Activated CD8-positive, alpha-beta memory T cell treated with anti-CD3 and anti-CD28 coated beads for 4 hours (primary cell): ENCODE data around the gene MTA3.

Experiments used
- DNase-seq, 2 donors: peaks; one replicate each; pipeline ENCODE4 v3.0.0-alpha.2; 2020; ENCODE audit warnings: low read depth in 2 of 2

MTA3 gene

DNA sequence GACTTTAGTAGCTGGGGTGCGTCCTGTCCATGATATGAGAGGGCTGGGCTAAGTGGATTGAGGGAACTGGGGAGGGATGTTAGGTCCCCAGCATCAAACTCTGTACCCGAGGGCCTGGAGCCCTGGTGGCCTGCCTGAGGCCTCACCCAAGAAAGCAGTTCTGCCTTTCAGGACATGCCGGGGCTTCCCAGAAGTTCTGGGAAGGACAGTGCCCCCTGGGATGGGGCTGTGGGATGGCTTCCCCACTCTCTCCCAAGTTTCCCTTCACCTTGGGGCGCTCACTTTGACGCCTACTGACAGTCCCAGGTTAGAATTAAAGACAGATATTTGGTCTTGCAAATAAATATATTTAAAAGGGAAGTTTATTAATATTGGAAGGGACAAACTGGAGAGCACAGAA is 193.7 kb downstream of the MTA3 start:
- no peak for DNase-seq

DNA sequence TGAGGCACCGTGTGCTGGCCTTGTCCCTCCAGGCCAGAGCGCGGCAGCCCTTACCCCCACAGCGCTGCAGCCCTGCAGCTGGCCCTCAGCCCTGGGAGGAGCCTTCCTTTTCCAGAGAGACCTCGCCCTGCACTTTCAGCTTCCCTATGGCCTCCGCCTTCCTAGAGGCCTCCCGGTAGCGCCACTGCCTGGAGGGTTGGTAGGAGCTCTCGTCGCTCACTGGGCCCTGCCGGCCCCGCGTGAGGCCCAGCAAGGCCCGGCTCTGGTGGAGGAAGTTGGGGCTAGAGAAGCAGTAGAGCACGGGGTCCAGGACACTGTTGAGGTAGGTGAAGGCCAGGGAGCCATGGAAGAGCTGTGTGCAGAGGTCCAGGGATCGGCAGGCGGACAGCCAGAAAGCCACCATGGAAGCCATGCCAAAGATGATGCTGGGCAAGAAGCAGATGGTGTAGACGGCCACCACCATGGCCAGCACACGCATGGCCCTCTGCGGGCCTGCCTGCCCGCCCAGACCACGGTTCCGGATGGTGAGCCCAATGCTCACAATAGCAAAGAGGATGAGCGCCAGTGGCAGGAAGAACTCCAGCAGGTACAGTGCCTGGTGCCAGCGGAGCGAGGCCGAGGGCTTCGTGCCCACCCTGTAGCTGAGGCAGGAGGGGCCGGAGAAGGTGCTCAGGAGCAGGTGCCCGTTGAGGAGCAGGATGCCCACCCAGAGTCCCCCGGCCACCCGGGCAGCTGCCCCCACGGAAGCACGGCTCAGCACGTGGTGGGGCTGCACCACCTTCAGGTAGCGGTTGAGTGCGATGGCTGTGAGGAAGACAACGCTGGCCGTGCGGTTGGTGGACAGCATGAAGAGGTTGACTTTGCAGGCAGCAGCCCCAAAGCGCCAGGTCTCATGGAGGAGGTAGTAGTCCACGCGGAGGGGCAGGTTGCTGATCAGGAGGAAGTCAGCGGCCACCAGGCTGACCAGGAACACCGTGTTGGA is 194.7 kb downstream of the MTA3 start:
- DNase-seq = no peak

DNA sequence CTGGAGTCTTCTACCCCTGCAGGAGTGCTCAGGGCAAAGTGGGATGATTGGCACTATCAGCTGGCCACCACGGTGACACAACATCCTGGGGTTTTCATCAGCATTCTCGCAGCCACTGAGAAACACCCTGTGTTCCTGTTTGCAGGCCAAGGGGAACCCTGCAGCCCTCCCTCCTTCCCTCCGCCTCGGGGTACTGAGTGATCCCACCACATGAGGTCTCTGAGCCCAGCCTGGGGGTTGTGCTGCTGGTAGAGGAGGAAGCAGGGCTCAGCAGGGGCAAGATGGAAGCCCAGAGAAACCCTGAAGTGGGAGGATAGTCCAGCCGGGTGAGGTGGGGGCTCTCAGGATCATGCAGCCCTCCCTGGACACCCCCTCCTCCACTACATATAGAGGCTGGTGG is 195.7 kb downstream of the MTA3 start, which contains the start of gene OXER1:
OXER1 (minus strand) TSS at position 40 of the 400 bp plus-strand sequence. CDS start 73 bp downstream, outside the sequence.
- DNase-seq = no peak

DNA sequence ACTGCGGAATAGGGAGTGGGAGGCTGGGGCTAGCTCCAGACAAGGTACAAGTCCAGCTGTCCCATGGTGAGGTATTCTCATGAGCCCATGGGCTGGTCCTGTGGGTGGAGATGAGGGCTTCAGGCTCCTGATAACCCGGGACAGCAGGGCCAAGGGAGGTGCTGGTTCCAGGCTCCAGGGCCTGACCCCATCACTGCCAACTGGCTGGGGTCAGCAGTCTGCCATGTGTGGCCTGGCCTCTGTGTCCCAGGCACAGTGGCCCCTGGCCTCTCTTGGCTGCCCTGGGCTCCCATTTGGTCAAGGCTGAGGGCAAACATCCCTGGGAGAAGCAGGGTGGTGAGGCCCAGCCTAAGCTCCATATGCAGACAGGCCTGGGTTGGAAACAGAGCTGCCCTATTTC is 196.5 kb downstream of the MTA3 start:
- no peak for DNase-seq

DNA sequence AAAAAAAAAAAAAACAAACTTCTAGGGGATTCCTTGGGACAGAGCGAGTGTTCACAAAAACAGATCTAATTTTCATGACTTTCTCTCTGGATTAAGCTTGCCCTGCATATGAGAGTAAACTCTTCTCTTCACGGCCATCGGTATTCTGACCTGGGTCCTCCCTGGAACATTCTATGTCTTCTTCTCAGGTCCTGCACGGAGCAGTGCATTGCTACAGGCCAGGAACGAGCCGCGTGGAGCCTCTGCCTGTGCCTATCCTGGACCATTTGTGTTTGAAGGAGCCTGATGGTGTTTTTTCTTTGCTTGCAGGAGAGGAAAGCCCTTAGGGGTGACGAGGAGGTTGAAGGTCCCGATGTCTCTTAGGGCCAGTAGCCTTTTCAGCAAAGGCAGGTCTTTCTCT is 197.3 kb downstream of the MTA3 start:
- DNase-seq = no peak

DNA sequence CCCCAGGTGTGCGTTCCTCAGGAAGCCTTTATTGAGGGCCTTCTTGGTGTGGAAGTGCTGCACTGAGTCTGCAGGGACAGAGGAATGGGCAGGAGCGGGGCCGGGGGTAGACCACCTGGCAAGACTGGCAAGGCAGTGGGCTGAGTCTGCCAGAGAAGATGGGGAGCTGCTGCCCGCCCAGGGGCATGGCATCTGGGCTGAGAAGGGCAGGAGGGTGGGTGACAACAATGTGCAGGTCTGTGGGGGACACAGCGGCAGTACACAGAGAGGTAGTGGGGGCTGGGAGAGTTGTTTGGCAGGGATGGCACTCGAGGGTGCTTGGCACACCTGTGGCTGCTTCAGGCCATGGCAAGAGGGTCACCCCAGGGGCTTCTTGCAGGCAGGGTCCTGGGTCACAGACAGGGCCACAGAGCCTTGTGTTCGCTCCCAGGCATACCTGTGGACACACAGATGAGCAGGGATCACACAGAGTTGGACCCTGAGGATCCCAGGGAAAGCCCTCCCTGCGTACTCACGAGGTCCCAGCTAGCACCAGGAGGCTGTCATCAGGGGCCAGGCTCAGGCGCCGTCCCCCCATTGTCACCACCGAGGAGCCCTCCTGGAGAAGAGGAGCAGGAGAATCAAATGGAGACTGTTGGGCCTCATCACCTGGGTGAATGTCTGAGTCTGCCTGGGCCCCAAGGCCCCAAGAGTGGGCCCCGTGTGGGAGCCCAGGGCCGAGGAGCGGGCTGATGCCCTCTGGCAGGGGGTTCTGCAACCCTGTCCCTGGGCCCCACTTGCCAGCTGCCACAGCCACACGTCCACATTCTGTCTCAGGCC is 198.9 kb downstream of the MTA3 start:
- no peak for DNase-seq

DNA sequence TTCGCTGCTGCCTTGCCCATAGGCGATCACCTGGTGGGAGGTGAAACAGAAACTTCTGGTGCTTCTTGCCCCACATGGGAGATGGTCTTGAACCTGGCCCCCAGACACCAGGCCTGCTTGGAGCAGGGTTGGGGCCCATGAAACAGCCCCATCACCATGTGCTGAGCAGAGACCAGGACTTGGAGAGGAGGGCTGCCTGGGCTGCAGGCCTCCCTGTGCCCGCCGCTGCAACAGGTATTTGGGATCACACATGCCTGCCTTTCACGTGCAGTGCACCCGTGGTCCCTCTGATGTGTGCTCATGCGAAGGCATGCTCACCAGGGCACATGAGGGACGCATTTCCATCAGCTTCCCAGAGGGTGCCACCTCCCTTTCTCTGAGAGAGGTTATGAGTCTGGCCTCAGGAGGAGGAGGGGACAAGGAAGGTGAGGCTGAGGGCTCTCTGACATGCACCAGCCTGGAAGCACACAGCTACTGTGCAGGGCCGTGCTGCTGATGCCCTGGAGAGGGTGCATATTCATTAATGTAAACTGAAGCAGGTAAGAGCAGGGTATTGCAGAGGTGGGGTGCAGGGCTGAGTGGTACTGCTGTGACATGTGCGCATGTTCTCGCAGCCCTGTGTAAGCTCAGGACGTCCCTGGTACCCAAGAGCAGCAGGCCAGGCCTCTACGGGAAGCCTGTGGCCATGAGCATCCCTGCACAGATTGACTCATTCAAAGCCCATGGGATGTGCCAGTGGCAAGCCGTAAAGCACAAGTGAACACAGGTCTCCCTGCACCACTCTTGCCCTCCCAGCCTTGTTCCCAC is 199.7 kb downstream of the MTA3 start:
- DNase-seq = no peak

DNA sequence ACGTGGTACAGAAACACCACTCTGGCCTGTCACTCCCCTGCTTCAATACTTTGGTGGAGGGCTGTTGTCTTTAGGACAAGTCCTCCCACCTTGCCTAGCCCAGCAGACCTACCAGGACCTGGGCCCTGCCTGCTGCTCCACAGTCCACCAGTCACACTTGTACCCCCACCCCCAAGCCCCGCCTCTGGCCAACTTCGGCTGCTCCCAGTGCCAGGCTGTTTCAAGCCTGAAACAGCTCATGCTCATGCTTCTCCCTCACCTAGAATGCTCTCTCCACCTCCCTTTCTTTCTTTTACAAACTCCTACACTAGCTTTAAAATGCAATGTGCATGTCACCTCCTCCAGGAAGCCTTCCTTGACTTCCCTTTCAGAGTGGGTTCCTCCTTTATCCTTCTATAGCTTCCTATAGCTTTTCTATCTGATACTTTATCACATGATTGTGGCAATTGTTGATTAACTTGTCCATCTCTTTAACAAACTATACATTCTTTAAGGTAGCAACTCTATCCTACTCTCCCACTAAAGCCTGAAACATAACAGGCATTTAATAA is 200.3 kb downstream of the MTA3 start:
- DNase-seq = no peak

DNA sequence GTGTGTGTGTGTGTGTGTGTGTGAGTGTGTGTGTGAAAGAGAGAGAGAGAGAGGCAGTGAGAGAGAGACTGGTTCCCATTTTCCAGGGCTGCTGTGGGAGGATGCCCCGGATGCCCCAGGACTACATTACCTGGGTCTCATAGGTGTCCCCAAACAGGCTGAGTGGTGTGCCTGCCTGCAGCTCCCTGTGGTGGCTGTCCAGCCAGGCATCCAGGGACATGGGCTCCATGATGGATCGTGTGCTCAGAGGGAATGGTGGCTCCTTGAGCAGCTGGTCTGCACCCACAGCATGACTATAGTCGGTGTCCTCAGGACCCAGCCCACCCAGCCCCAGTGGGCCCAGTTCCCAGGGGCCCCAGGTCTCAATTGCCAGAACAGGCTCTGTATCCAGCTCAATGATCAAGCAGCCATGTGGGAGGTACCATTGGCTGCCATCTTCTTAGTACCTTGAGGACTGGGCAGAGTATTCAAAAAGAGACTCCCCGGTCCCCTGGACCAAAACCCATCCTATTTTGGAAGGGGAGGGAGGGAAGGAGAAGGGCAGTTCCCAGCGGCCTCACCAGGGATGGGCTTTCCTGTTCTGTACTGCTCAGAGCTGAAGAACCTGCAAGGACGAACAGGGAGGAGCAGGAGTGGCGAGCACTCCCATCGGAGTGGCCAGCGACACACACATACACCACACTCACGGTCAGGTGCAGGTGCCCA is 201.3 kb downstream of the MTA3 start:
- no peak for DNase-seq

DNA sequence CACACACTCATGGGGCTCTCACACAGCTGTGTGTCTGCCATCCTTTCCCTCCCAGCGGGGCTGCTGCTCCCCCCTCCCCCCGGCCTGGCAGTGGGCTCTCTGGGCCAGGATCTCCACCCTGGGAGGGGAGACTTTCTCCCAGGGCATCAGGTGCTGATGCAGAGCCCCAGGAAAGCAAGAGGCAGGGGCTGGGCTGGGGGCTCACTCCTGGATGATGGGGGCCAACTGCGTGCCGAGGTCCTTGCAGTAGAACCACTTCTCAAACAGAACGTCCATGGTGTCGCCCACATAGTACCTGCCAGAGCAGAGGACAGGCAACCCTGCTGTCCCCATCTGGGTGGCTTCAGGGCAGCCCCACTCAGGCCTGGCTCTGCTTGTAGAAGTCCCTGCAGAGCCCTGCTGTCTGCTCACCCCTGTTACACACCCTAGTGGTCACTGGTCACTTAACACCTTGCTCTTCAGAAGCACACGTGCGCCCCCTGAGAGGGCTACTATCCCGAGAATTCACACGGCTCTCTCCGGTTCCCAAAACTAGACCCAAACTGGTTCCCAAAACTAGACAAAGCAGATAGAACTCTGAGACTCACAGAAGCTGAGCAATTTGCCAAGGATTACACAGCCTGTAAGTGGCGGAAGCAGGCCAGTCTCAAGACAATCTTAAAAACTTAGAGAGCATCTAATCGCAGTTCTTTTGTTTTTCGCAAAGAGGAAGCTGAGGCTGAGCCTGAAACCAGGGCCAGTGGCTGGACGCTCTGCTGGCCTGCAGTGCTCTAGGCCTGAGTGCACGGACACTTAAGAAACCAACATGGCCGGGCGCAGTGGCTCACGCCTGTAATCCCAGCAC is 202.1 kb downstream of the MTA3 start:
- DNase-seq = no peak

DNA sequence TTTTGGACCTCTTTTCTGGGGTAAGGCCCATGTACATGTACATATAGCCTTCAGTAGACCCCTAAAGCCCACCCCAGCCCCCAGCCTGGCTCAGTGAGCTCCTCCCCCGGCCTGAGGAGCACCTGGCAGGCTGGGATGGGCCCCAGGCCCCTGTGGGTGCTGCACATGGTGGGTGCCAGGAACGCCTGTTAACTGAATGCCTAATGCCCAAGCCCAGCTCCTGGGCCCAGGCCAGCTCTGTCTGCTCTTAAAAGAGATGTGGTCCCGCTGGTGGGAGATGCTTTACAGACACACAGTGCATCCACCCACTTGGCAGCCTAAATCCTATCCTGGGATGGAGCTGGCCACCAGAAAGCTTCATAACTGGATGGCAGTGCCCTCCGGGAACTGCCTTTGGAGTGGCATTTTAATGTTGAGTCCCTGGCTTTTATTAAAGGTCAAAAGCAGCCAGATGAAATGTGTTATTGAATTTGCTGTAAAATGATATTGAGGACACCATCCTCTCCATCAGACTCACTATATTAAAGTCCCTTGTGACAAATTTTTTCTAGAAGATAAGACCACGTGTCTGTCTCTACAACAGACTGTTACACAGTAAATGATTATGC is 203.2 kb downstream of the MTA3 start:
- DNase-seq = no peak

DNA sequence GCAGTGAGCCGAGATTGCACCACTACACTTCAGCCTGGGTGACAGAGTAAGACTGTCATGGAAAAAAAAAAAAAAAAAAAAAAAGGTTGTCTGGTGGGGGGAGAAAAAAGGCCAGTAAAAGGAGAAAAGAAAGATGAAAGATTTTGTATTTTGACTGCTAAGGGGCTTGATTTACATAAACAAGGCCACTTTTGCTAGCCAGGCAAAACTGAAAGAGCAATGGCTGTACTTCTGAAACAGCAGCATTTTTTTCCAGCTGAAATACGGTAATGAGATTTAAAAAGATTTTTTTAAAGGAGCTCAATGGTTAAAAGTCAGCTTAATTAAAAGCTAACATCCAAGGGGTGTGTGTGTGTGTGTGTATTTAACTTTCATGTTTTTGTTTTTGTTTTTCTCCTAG is 206.8 kb downstream of the MTA3 start:
- DNase-seq = no peak

DNA sequence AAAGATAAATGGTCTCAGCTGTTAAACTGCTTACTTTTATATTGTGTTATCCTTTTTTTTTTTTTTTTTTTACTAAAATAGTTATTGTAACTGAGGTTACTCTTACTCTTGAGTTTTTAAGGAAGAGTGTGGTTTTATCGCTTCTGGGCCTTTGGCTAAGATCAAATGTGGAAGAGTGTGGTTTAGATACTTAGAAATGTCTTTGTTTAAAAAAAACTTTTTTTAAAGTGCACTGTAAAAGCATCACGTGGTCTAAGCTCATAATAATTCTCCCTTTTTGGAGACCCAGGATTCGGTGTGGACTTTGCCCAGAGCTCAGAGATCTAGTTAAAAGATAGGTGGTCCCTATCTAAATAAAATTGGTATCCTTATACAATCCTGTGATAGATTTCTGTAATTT is 207.4 kb downstream of the MTA3 start:
- no peak for DNase-seq

DNA sequence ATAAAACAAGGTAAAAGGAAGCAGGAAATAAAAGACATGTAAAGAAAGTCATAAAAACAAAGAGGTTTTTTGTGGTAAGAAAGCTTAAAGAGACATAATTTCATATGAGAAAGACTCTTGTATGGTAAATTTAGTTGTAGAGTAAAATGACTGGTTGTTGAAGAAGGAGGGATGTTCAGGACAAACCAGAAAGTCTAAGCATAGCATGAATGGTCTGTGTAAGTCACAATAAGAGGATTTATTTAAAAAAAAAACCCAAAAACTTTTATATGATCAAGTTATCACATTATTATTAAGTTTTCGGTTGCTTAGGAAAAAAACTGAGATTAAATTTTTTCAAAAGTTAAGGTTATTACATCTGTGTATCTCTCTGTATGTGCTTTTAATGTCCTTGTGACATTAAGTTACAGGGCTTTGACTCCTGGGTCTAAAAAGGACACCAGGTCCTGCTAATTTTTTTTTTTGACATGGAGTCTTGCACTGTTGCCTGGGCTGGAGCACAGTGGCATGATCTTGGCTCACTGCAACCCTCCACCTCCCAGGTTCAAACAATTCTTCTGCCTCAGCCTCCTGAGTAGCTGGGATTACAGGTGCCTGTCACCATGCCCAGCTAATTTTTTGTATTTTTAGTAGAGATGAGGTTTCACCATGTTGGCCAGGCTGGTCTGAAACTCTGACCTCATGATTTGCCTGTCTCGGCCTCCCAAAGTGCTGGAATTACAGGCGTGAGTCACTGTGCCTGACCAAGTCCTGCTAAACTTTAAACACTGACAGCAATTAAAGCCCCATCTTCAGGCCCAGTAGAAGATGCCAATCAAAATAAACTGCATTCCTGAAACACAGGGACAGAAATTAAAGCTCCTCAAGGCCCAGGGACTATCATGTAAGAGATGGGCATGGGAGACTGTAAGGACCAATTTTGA is 209.7 kb downstream of the MTA3 start:
- no peak for DNase-seq

DNA sequence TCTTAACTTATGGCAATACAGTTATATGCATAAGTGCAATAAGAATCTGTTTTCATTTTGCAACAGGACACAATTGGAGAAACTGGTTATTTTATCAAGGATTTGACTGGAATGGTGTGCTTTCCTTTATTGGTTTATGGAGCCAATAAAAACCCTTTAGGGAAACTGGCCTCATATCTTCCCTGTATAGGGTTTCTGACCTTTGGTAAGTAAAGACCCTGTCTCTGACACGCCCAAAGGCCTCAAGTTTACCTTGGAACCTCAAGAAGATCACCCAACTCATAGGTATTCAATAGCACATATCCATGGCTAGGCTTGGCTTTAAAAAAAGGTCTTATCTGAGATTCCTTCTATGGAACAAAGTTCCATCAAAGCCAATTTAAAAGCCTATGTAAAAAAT is 212.7 kb downstream of the MTA3 start:
- DNase-seq = no peak

DNA sequence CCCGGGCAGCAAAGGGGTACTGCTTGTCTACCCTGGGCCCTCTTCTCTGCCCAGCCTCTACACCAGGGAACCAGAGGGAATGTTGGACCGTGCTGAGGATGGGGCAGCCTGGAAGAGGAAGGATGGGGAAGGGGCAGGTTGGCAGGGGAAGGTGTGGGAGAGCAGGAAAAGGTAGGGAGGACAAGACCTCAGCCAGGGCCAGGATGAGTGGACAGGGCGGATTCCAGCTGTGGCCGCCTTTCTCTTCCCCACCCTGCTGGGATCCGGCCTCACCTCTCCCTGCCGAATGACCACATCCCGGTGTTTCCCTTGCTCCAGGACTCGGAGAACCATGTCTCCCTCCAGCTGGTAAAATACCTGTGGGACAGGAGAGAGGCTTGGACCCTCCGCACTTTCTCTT is 215.1 kb downstream of the MTA3 start:
- no peak for DNase-seq

DNA sequence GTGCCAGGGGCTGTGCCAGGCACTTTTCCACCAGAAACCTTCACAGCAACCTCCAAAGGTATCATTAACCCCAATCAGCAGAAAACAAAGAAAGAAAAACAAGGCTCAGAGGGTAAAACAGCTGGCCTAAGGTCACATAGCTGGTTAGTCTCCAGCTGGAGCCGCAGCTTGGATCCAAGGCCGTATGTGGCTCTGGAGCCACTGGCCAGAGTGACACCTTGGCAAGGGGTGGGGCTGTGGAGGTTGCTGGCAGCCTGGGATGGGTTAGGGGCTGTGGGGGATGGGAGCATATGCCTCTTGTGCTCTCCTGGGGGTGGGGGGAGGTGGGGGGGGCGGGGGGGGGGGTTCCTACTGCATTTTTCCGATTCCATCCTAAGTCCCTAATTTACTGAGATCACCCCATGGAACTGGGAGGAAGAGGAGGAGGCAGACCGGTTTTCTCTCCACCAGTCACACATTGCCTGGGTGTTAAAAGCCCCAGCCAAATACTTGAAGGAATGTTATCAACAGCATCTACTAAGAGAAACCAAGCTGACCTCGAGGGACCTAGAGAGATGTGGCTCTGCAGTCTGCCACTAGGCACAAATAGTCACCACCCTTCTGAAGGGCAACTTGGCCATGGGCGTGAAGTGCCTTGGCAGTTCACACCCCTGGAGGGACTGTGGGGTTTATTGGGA is 215.9 kb downstream of the MTA3 start:
- DNase-seq = no peak
